Measurements from ENCODE around the gene SCN8A.

SCN8A gene

GRCh38 chr12:51653431-51653830 lies 62.4 kb downstream of the SCN8A start:
- Histone ChIP-seq H3K4ac (ENCODE audit: low read depth, low read length) (no peak overlapping the region), H3K9ac (ENCODE audit: low read length) (no peak overlapping the region), H3K14ac (ENCODE audit: low read length) (no peak overlapping the region), H2BK12ac (ENCODE audit: low read length) (no peak overlapping the region), H3K23ac (ENCODE audit: low read length) (no peak overlapping the region), H3K4me3 (ENCODE audit: low read depth, low read length) (no peak overlapping the region), H4K12ac (ENCODE audit: low read depth, low read length) (no peak overlapping the region), H3K79me2 (ENCODE audit: control insufficient read depth, insufficient read depth, low read length, poor library complexity) (no peaks in the 10 kb centered on the region), H3K9me3 (ENCODE audit: insufficient read depth, low read depth, low read length) (peaks cover 2% of the 10 kb centered on the region), H3K4me1 (ENCODE audit: control insufficient read depth in 1 of 2, insufficient read depth in 2 of 2, low read length in 2 of 2) (no peaks in the 10 kb centered on the region), H4K8ac (ENCODE audit: low read depth, low read length) (no peak overlapping the region), H3K4me2 (ENCODE audit: low read length) (no peak overlapping the region), H2AK5ac (ENCODE audit: low read length) (no peak overlapping the region), H3K79me1 (ENCODE audit: low read length) (no peaks in the 10 kb centered on the region), H3K27ac (ENCODE audit: low read depth, low read length) (no peak overlapping the region), H2BK5ac (ENCODE audit: low read depth, low read length, poor library complexity) (no peak overlapping the region), H2AFZ (ENCODE audit: insufficient read depth, low read length, poor library complexity) (no peak overlapping the region), H3K18ac (ENCODE audit: low read length) (no peak overlapping the region), H4K91ac (ENCODE audit: low read depth, low read length) (no peak overlapping the region), H3K36me3 (ENCODE audit: control insufficient read depth in 1 of 2, insufficient read depth in 2 of 2, low read length in 2 of 2) (no peaks in the 10 kb centered on the region), H3K27me3 (ENCODE audit: insufficient read depth, low read length) (no peaks in the 10 kb centered on the region), H2BK120ac (ENCODE audit: insufficient read depth, low read length, poor library complexity) (no peak overlapping the region)
- no peak for DNase-seq

- no peak overlapping the region for H2BK12ac ChIP-seq (ENCODE audit: low read length)
- no peak overlapping the region for H3K18ac ChIP-seq (ENCODE audit: low read length)
- no CpG with 5 or more reads among the region's 3 CpGs for WGBS (ENCODE audit: extremely low coverage, insufficient coverage, insufficient read length)
Measured at GRCh38 chr12:51661199-51661598, 70.2 kb downstream of the SCN8A start.

DNA sequence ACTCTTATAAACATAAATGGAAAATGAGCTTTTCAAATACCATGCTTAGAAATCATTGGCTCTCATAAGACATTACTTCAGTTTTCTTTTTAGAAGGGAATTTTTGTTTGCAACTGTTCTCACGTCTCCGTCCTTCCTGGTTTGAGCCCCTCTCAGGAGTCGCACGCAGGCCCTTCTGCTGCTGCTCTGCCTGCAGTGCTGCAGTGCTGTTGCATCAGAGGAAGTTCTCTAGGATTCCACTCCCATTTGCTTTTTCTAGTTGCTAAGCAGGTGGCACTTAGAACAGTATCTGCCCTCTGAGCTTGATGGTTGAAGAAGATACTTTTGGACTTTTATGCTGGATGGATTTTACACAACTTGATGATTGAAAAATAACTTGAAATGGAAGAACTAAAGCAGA lies 70.8 kb downstream of the SCN8A start:
- Histone ChIP-seq H3K4me1 (ENCODE audit: control insufficient read depth in 1 of 2, insufficient read depth in 2 of 2, low read length in 2 of 2) (no peaks in the 10 kb centered on the region), H2AK5ac (ENCODE audit: low read length) (no peak overlapping the region), H3K4me3 (ENCODE audit: low read depth, low read length) (no peak overlapping the region), H3K4ac (ENCODE audit: low read depth, low read length) (no peak overlapping the region), H3K14ac (ENCODE audit: low read length) (no peak overlapping the region), H3K36me3 (ENCODE audit: control insufficient read depth in 1 of 2, insufficient read depth in 2 of 2, low read length in 2 of 2) (no peaks in the 10 kb centered on the region), H3K9ac (ENCODE audit: low read length) (no peak overlapping the region), H2BK5ac (ENCODE audit: low read depth, low read length, poor library complexity) (no peak overlapping the region), H2BK120ac (ENCODE audit: insufficient read depth, low read length, poor library complexity) (no peak overlapping the region), H3K79me2 (ENCODE audit: control insufficient read depth, insufficient read depth, low read length, poor library complexity) (no peaks in the 10 kb centered on the region), H3K79me1 (ENCODE audit: low read length) (no peaks in the 10 kb centered on the region), H4K91ac (ENCODE audit: low read depth, low read length) (no peak overlapping the region), H3K4me2 (ENCODE audit: low read length) (no peak overlapping the region), H3K9me3 (ENCODE audit: insufficient read depth, low read depth, low read length) (no peaks in the 10 kb centered on the region), H3K18ac (ENCODE audit: low read length) (no peak overlapping the region), H4K12ac (ENCODE audit: low read depth, low read length) (no peak overlapping the region), H3K23ac (ENCODE audit: low read length) (no peak overlapping the region), H2AFZ (ENCODE audit: insufficient read depth, low read length, poor library complexity) (no peak overlapping the region), H3K27me3 (ENCODE audit: insufficient read depth, low read length) (no peaks in the 10 kb centered on the region), H3K27ac (ENCODE audit: low read depth, low read length) (no peak overlapping the region), H2BK12ac (ENCODE audit: low read length) (no peak overlapping the region), H4K8ac (ENCODE audit: low read depth, low read length) (no peak overlapping the region)
- no CpG with 5 or more reads among the region's 4 CpGs for WGBS (ENCODE audit: extremely low coverage, insufficient coverage, insufficient read length)
- DNase-seq = no peak

More at GRCh38 chr12:51661199-51661598, 70.2 kb downstream of the SCN8A start:
- Histone ChIP-seq H3K9me3 (ENCODE audit: insufficient read depth, low read depth, low read length) (no peaks in the 10 kb centered on the region), H3K23ac (ENCODE audit: low read length) (no peak overlapping the region), H3K4ac (ENCODE audit: low read depth, low read length) (no peak overlapping the region), H3K27ac (ENCODE audit: low read depth, low read length) (no peak overlapping the region), H3K9ac (ENCODE audit: low read length) (no peak overlapping the region), H2AK5ac (ENCODE audit: low read length) (no peak overlapping the region), H3K14ac (ENCODE audit: low read length) (no peak overlapping the region), H2AFZ (ENCODE audit: insufficient read depth, low read length, poor library complexity) (no peak overlapping the region), H3K36me3 (ENCODE audit: control insufficient read depth in 1 of 2, insufficient read depth in 2 of 2, low read length in 2 of 2) (no peaks in the 10 kb centered on the region), H3K79me2 (ENCODE audit: control insufficient read depth, insufficient read depth, low read length, poor library complexity) (no peaks in the 10 kb centered on the region), H3K79me1 (ENCODE audit: low read length) (no peaks in the 10 kb centered on the region), H4K8ac (ENCODE audit: low read depth, low read length) (no peak overlapping the region), H4K12ac (ENCODE audit: low read depth, low read length) (no peak overlapping the region), H2BK5ac (ENCODE audit: low read depth, low read length, poor library complexity) (no peak overlapping the region), H3K4me3 (ENCODE audit: low read depth, low read length) (no peak overlapping the region), H3K27me3 (ENCODE audit: insufficient read depth, low read length) (no peaks in the 10 kb centered on the region), H3K4me2 (ENCODE audit: low read length) (no peak overlapping the region), H3K4me1 (ENCODE audit: control insufficient read depth in 1 of 2, insufficient read depth in 2 of 2, low read length in 2 of 2) (no peaks in the 10 kb centered on the region), H4K91ac (ENCODE audit: low read depth, low read length) (no peak overlapping the region), H2BK120ac (ENCODE audit: insufficient read depth, low read length, poor library complexity) (no peak overlapping the region)
- no peak for DNase-seq

DNA sequence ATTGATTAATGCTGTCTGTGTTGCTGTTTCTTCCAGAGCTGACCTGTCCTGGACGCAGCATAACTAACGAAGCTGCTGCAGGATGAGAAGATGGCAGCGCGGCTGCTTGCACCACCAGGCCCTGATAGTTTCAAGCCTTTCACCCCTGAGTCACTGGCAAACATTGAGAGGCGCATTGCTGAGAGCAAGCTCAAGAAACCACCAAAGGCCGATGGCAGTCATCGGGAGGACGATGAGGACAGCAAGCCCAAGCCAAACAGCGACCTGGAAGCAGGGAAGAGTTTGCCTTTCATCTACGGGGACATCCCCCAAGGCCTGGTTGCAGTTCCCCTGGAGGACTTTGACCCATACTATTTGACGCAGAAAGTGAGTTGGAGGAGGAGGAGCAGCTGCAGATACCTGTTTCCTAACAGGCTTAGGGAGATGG lies 71.7 kb downstream of the SCN8A start:
- Histone ChIP-seq H4K8ac (ENCODE audit: low read depth, low read length) (no peak overlapping the region), H3K9me3 (ENCODE audit: insufficient read depth, low read depth, low read length) (no peaks in the 10 kb centered on the region), H2BK12ac (ENCODE audit: low read length) (no peak overlapping the region), H3K4me2 (ENCODE audit: low read length) (no peak overlapping the region), H2AFZ (ENCODE audit: insufficient read depth, low read length, poor library complexity) (no peak overlapping the region), H2AK5ac (ENCODE audit: low read length) (no peak overlapping the region), H3K36me3 (ENCODE audit: control insufficient read depth in 1 of 2, insufficient read depth in 2 of 2, low read length in 2 of 2) (no peaks in the 10 kb centered on the region), H3K4ac (ENCODE audit: low read depth, low read length) (no peak overlapping the region), H2BK5ac (ENCODE audit: low read depth, low read length, poor library complexity) (no peak overlapping the region), H3K27me3 (ENCODE audit: insufficient read depth, low read length) (no peaks in the 10 kb centered on the region), H3K4me3 (ENCODE audit: low read depth, low read length) (no peak overlapping the region), H3K4me1 (ENCODE audit: control insufficient read depth in 1 of 2, insufficient read depth in 2 of 2, low read length in 2 of 2) (no peaks in the 10 kb centered on the region), H3K23ac (ENCODE audit: low read length) (no peak overlapping the region), H4K91ac (ENCODE audit: low read depth, low read length) (no peak overlapping the region), H3K9ac (ENCODE audit: low read length) (no peak overlapping the region), H3K14ac (ENCODE audit: low read length) (no peak overlapping the region), H3K18ac (ENCODE audit: low read length) (no peak overlapping the region), H3K79me2 (ENCODE audit: control insufficient read depth, insufficient read depth, low read length, poor library complexity) (no peaks in the 10 kb centered on the region), H4K12ac (ENCODE audit: low read depth, low read length) (no peak overlapping the region), H3K27ac (ENCODE audit: low read depth, low read length) (no peak overlapping the region), H3K79me1 (ENCODE audit: low read length) (no peaks in the 10 kb centered on the region), H2BK120ac (ENCODE audit: insufficient read depth, low read length, poor library complexity) (no peak overlapping the region)
- no CpG with 5 or more reads among the region's 11 CpGs for WGBS (ENCODE audit: extremely low coverage, insufficient coverage, insufficient read length)
- DNase-seq = no peak

- Histone ChIP-seq H3K18ac (ENCODE audit: low read length) (no peak overlapping the region), H2AK5ac (ENCODE audit: low read length) (no peak overlapping the region), H3K27ac (ENCODE audit: low read depth, low read length) (no peak overlapping the region), H3K79me1 (ENCODE audit: low read length) (no peaks in the 10 kb centered on the region), H3K14ac (ENCODE audit: low read length) (no peak overlapping the region), H2BK120ac (ENCODE audit: insufficient read depth, low read length, poor library complexity) (no peak overlapping the region), H4K91ac (ENCODE audit: low read depth, low read length) (no peak overlapping the region), H2BK12ac (ENCODE audit: low read length) (no peak overlapping the region), H2AFZ (ENCODE audit: insufficient read depth, low read length, poor library complexity) (no peak overlapping the region), H3K23ac (ENCODE audit: low read length) (no peak overlapping the region), H2BK5ac (ENCODE audit: low read depth, low read length, poor library complexity) (no peak overlapping the region), H3K4ac (ENCODE audit: low read depth, low read length) (no peak overlapping the region), H3K9me3 (ENCODE audit: insufficient read depth, low read depth, low read length) (no peaks in the 10 kb centered on the region), H4K8ac (ENCODE audit: low read depth, low read length) (no peak overlapping the region), H4K12ac (ENCODE audit: low read depth, low read length) (no peak overlapping the region), H3K4me1 (ENCODE audit: control insufficient read depth in 1 of 2, insufficient read depth in 2 of 2, low read length in 2 of 2) (no peaks in the 10 kb centered on the region), H3K9ac (ENCODE audit: low read length) (no peak overlapping the region), H3K79me2 (ENCODE audit: control insufficient read depth, insufficient read depth, low read length, poor library complexity) (no peaks in the 10 kb centered on the region), H3K4me2 (ENCODE audit: low read length) (no peak overlapping the region), H3K27me3 (ENCODE audit: insufficient read depth, low read length) (no peaks in the 10 kb centered on the region), H3K4me3 (ENCODE audit: low read depth, low read length) (no peak overlapping the region), H3K36me3 (ENCODE audit: control insufficient read depth in 1 of 2, insufficient read depth in 2 of 2, low read length in 2 of 2) (no peaks in the 10 kb centered on the region)
- no peak for DNase-seq
Measured at GRCh38 chr12:51663390-51663789, 72.4 kb downstream of the SCN8A start.
